Measurements from ENCODE around the gene IRAK2. TPM values are rescaled to one million over a fixed set of nuclear protein-coding genes. Genes with fewer than 3 reads are reported as not detected.

The IRAK2 gene
- total RNA-seq, 1 donor from 2014 or later = 41.6 TPM

DNA sequence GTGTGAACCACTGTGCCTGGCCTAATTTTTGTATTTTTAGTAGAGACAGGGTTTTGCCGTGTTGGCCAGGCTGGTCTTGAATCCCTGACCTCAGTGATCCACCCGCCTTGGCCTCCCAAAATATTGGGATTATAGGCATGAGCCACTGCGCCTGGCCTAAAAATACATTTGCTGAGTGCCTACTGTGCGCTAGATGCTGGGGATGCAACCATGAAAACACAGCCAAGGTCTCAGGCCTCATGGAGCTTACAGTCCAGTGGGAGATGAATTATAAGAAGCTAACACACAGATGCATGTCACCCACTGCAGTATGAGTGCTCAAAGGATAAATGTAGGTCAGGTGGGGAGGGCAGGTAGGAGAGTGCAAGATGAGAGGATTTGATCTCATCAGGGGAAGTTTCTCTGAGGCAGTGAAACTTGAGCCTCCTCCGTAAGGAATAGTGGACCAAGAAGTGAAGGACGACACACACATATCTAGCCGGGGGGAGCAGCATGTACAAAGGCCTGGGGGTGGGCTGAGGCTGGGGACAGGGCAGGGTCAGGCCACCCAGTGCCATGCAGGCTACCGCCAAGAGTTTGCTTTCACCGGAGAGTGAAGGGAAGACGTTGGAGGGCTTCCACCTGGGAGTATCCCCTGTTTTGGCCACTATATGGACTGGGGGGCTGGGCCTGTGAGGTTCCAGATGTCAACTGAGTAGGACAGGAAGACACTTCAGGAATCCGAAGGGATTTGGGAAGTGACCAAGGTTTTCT lies 24.3 kb downstream of the IRAK2 start:
- no peak for DNase-seq (ENCODE audit: extremely low read depth, low read depth, low spot score)

GRCh38 chr3:10189557-10190354 lies 25.0 kb downstream of the IRAK2 start:
- DNase-seq (ENCODE audit: extremely low read depth, low read depth, low spot score) = peak; percentile 83

- peak; percentile 67 for DNase-seq (ENCODE audit: extremely low read depth, low read depth, low spot score)
Measured at GRCh38 chr3:10192953-10193691, 28.4 kb downstream of the IRAK2 start.

DNA sequence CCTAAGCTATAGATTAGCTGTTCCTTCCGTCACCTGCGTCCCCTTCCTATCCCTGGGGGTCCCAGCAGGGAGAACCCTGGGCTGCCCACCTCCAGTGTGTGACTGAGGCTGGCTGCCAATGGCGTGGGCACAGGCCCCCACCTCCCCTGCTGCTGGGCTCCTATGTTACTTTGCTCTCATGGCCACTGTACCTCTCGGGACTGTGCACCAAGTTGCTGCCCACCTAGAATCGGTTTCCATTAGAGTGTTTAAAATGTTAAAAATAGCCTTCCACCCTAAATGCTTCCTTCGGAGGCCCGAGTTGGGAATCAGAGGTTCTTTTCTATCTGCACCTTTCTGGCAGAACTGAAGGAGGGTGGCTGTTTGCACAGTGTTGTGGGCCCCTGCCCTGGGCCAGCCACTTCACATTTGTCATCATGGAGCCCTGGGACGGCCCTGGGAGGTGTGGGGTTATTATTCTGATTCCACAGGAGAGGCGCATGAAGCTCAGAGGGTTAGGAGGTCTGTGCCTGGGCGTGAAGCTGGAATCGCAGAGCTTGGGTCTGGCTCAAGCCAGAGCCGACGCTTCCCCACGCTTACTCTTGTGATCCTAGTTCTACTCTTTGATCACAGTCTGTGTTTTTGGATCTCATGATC lies 29.1 kb downstream of the IRAK2 start:
- no peak for DNase-seq (ENCODE audit: extremely low read depth, low read depth, low spot score)

GRCh38 chr3:10194328-10195071 lies 29.8 kb downstream of the IRAK2 start:
- DNase-seq (ENCODE audit: extremely low read depth, low read depth, low spot score) = no peak

DNA sequence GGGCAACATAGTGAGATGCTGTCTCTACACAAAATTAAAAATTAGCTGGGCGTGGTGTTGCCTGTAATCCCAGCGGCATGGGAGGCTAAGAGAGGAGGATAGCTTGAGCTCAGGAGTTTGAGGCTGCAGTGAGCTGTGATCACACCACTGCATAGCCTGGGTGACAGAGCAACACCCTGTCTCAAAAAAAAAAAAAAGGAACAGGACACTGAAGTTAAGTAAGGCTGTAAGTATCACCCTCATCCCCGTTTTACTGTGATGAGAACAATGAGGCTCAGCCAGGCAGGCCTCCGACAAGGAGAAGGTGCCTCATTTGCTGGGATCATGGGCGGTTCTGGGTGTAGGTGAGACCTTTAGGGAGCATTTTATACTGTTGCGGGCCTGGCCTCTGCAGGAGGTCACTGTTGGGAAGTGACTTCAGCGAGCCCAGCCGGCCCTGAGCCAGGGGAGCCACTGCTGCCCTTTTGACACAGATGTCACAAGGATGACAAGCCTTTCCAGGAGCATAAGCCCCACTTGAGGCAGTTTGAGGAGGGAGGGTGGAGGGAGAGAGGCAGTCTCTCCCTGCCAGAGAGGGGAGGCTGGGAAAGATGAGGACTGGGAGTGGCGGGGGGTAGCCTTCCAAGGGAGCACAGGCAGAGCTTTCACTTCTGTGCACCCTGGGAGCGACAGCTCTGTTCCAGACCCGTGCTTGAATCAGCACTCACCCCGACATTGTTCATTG lies 30.8 kb downstream of the IRAK2 start:
- DNase-seq (ENCODE audit: extremely low read depth, low read depth, low spot score) = no peak

DNA sequence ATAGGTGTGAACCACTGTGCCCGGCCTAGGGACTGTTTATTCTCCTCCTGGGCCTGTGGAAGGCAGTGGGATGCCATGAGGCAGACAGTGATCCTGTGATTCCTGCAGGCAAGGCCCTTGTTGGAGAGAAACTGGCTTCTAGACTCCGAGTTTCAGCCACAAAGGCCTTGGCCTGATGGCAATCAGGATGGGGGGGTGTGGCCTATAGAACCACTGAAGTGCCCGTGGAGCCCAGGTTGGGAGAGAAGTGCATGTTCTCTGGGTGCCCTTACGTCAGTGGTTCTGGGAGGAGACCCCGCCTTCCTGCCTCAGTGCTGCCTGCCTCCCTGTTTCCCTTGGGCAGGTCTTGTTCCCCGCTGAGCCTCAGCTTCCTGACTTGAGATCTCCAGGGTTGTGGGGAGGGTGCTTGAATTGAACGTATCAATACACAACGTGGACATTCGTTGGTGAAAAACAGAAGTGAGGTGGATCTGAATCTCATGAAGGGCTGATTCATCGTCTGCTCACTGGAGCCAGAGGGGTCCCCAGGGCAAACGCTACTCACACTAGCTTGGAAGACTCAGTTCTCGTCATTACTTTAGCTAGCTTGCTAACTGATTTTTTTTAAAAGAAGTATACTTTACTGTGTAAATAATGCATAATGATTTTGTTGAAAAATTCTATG lies 31.8 kb downstream of the IRAK2 start:
- no peak for DNase-seq (ENCODE audit: extremely low read depth, low read depth, low spot score)

DNA sequence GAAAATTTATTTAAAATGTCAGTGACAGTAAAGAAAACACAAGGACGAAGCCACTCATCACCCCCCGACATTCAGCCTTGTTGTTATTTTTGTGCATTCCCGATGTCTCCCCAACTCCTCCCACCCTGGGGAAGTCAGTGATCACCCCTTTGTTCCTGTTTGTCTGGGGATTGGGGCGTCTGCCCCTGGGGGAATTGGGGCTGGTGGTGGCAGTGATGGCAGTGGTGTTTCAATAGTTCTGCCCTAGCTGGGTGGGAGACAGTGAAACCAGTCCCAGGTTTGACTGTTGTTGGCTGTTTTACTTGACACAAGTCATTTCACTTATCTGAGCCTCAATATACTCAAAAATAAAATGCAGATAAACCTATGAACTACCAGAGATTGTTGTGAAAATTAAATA lies 33.5 kb downstream of the IRAK2 start:
- DNase-seq (ENCODE audit: extremely low read depth, low read depth, low spot score) = no peak

DNA sequence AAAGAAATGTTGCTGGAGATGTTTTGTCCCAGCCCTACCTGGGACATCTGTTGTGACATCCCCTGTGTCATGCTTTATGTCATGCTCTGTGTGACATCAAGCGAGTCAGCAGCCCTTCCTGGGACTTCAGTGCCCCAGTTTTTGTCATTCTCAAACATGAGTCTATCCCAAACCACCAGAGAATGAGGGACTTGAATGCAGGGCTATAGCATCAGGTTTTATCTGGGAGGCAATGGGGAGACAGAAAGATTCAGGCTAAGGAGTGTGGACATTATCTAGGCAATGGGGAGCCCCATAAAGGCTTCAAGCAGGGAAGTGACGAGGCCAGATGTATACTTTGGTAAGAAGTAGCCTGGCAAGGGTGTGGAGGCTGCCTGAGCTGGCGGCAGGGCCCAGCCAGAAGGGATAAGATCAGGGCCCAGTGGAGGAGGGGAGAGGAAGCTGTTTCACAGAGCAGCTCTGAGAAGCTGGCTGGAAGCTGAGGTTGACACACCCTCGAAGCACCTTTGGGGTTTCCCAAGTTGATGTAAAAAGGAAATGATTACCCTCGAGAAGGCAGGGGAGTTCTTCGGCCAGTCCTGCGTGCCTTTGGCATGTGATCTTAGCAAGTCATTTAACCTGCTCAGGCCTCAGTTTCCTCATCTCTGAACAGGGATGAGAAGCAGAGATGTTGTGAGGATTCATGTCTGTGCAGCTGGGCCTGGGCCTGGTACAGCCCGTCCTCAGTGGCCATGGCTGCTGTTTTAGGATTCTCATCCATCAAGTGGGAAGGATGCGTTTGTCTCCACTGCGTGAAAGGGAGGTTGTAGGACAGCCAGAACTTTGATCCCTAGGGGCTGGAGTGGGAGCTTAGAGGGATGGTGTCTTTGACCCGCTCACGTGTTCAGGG lies 34.3 kb downstream of the IRAK2 start:
- no peak for DNase-seq (ENCODE audit: extremely low read depth, low read depth, low spot score)

GRCh38 chr3:10204921-10205320 lies 40.2 kb downstream of the IRAK2 start:
- no peak for DNase-seq (ENCODE audit: extremely low read depth, low read depth, low spot score)

- DNase-seq (ENCODE audit: extremely low read depth, low read depth, low spot score) = peak; percentile 69
Measured at GRCh38 chr3:10205451-10206165, 40.9 kb downstream of the IRAK2 start.

DNA sequence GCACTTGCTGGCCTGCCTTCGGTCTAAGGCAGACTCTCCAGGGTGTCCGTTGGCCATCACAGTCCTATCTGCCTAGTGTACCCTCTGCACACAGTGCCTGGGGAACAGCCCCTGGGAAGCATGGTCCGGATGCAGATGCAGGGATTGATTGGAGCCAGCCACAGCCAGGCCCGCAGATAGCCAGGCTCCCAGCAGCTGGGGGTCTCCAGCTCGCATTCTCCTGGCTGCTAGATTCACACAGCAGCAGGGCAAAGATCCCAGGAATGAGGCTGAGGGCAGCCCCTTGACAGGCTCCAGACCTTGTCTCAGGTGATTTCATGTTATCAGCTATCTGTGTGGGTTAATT lies 41.4 kb downstream of the IRAK2 start:
- DNase-seq (ENCODE audit: extremely low read depth, low read depth, low spot score) = no peak

GRCh38 chr3:10213156-10213792 lies 48.6 kb downstream of the IRAK2 start:
- DNase-seq (ENCODE audit: extremely low read depth, low read depth, low spot score) = no peak

DNA sequence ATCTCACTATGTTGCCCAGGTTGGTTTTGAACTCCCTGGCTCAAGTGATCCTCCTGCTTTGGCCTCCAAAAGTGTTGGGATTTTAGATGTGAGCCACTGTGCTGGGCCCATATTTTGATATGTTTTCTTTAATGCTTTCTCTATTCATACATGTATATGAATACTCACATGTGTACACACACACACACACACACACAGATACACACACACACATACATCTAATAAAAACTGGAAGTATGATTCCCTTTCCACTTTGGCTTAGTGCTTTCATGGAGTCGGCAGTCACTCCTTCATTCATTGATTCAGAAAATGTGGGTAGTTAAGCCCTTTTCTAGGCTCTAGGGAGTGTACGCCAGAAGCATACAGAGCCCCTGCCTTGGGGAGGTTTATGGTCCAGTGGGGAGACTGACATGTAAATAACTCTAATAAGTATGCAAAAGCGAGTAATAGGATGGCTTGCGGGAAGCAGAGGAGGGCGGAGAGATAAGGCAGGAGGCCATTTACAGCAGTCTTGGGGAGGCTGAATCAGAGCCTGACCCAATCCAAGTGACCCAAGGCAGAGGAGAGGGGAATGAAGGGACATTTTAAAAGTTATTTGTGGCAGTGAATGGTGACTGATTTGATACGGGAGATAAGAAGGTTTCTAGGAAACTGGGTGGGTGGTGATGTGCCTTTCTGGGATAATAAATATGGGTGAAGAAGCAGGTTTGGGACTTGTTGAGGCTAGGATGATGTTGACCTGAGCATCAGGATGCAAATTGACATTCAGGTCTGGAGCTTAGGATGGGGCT lies 51.1 kb downstream of the IRAK2 start:
- no peak for DNase-seq (ENCODE audit: extremely low read depth, low read depth, low spot score)

- DNase-seq (ENCODE audit: extremely low read depth, low read depth, low spot score) = no peak
Measured at GRCh38 chr3:10217359-10217758, 52.6 kb downstream of the IRAK2 start.

DNA sequence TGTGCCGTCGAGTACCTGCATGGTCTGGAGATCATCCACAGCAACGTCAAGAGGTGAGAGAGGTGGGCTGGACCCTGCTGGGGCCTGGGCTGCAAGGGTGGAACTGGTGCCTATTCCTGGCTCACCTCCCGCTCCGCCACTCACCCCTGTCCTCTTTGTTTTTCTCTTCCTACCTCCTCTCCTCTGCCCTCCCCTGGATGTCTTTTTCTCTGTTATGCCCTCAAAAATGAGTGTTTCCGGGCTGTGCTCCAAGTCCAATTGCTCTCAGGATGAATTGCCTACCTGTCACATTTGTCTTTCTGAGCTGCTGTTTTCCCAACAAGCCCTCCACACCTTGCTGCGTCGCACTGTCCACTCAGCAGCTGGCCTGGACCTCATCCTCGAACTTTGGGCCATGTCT lies 55.0 kb downstream of the IRAK2 start:
- no peak for DNase-seq (ENCODE audit: extremely low read depth, low read depth, low spot score)
